HG03469 (cell line): ENCODE data around the gene PRLR.
"Not testable (repeated sequence)": the region's sequence is repeated elsewhere in the genome, so short reads cannot be mapped to it uniquely, and the experiment has no call there.

Source experiments
- ATAC-seq: cut with Tn5 transposase; IDR thresholded peaks from one replicate; pipeline ENCODE4 v1.9.1; 2021; ENCODE audit warnings: mild to moderate bottlenecking, moderate library complexity, moderate number of reproducible peaks; ENCODE audit not compliant: unreplicated experiment

Gene PRLR

GRCh38 chr5:35045280-35045679 lies 185.0 kb downstream of the PRLR start:
- no peak for ATAC-seq

GRCh38 chr5:35044649-35045048 lies 185.6 kb downstream of the PRLR start:
- ATAC-seq: no peak

DNA sequence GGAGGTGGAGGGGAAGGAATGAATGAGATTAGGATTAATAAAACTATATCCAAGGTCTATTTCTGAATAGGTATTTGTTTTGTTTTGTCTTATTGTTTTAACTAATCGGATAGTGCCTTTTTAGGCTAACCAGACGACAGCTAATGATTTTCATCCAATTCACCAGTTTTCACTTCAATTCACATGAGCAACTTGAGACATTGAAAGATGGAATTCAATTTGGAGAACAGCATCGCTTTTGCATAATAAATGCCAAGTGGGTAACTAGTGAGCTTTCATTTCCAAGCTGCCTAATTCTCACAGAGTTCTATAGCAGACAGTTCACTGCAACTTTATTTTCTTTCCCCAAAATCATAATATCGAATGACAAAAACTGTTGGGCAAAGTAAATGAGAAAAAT lies 187.5 kb downstream of the PRLR start:
- ATAC-seq: no peak

- ATAC-seq: no peak
Observed at GRCh38 chr5:35041261-35041660, 189.0 kb downstream of the PRLR start.

- no peak for ATAC-seq
Observed at GRCh38 chr5:35038891-35039290, 191.4 kb downstream of the PRLR start.

GRCh38 chr5:35036536-35036935 lies 193.8 kb downstream of the PRLR start:
- ATAC-seq: no peak

- not testable (repeated sequence) for ATAC-seq
Observed at GRCh38 chr5:35035929-35036328, 194.4 kb downstream of the PRLR start.

GRCh38 chr5:35035271-35035670 lies 195.0 kb downstream of the PRLR start:
- no peak for ATAC-seq

- no peak for ATAC-seq
Observed at GRCh38 chr5:35032356-35032755, 197.9 kb downstream of the PRLR start.

GRCh38 chr5:35031276-35031675 lies 199.0 kb downstream of the PRLR start:
- no peak for ATAC-seq

- no peak for ATAC-seq
Observed at GRCh38 chr5:35030426-35031100, 199.7 kb downstream of the PRLR start.

DNA sequence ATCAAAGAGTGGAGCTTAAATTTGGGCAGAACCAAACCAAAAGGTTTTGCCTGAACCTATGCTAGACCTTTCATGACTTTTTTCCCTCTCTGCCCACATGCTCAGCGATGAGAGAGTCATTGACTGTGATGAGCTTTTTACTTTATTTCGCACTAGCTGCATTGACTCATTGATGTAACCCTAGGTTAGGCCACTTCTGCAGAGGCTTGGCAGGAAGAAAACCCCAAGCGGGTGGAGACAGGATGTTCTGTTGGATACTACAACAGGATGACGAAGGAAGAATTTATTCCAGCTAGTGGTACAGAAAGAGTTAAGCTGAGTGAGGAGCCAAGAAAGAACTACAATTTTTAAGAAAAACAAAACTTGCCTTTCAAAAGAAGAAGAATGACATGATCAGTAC lies 201.0 kb downstream of the PRLR start:
- ATAC-seq: no peak

DNA sequence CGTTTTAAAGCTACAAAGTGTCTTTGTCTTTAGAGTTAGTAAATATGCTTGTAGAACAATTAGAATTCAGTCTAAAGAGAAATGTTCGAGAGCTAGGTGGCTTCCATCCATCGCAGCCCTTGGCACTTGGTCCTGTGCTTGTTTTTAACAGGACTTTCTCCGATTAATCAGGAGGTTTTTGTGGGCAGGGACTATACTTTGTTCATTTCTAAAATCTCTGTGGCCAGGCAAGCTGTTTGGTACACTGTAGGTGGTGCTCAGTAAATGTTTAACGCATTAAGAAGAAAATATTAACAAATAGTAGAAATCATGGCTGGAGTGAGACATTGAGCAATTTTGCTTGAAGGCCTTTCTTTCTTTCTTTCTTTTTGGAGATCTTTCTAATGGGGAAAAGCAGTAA lies 203.3 kb downstream of the PRLR start:
- no peak for ATAC-seq

GRCh38 chr5:35026280-35026840 lies 203.9 kb downstream of the PRLR start:
- ATAC-seq: no peak

GRCh38 chr5:35024911-35025510 lies 205.3 kb downstream of the PRLR start:
- no peak for ATAC-seq

- ATAC-seq: no peak
Observed at GRCh38 chr5:35023391-35024178, 206.7 kb downstream of the PRLR start.

DNA sequence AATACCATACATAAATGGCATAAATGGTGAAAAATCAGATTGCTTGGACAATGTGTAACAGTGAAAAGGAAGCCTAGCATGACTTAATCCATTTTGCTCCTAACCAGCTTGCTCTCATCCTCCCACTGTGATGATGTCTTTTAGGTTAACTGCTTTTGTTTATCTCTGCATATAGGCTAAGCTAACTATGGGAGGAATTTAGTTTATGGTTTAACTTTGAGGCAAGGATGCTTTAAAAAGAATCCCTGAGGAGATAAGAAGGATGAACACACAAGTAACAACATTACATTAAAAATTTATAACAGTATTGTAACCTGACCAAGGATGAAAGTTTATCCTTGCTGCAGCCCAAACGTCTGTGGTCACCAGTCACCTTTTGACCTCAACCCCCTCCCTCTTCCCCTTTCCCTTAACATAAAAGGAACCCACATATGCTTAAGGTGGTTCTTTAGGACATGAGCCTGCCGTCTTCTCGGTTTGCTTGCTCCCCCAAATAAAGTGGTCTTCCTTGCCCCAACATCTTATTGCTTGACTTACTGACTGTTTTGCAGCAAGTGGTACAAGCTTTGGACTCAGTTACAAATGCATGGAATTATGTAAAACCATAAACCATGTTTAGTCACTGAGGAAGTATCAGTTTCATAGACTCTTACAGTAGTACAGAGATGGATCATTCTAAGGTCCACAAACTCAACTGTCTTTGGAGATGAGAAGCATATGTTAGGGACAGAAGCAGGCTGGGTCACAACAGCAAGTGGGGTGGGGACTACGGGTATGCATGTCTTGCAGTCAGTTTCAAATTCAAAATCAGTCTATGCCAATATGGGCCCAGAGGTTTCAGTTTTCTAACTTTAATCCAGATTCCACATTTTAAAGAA lies 213.9 kb downstream of the PRLR start:
- no peak for ATAC-seq

- ATAC-seq: no peak
Observed at GRCh38 chr5:35015063-35015462, 215.2 kb downstream of the PRLR start.

DNA sequence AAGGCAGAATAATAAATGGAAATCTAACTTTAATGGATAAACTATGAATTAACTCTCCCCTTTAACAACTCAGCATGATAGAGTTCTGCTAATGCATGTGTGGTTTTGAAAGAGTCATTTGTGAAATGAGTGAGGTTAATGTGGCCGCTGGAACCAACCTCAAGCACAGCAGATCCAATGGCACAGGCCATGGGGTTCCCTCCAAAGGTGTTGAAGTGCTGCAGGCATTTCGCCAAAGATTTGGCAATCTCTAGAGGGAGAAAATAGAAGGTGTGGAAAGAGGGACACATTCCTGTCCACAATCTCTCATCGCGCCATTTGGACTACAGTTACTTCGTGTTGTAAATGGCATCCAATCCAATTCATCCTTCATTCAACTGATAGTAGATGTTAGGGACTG lies 217.5 kb downstream of the PRLR start:
- ATAC-seq: no peak

- ATAC-seq: no peak
Observed at GRCh38 chr5:35012365-35012764, 217.9 kb downstream of the PRLR start.

DNA sequence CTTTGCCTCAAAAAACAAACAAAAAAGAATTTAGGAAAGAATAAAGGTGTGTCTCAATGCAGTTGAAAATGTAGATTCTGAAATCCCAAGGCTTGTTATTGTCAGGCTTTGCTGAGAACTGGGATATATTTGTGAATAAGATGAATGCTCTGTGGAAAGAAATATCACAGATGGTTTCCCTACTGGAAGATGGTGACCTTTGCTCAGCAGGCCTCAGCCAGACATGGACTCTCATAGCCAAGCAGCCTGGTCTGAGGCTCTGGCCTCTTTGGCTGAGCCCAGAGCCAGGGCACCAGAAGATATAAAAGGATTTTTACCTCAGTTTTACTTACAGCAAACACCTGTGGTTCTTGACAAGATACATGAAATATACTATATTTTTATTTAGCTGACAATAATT lies 219.6 kb downstream of the PRLR start:
- ATAC-seq: no peak
